ENCODE measurements around the gene SORCS2.
A peak's percentile ranks its signal among the peaks of the same experiment; 100 is the strongest.
"Not testable (repeated sequence)": the region's sequence is repeated elsewhere in the genome, so short reads cannot be mapped to it uniquely, and the experiment has no call there.

Gene SORCS2

GRCh38 chr4:7558436-7558835, 366.1 kb downstream of the SORCS2 start:
- no peak for DNase-seq (ENCODE audit: low spot score)

GRCh38 chr4:7559316-7559715, 367.0 kb downstream of the SORCS2 start:
- no peak for DNase-seq (ENCODE audit: low spot score)

GRCh38 chr4:7559741-7560395, 367.5 kb downstream of the SORCS2 start:
- no peak for DNase-seq (ENCODE audit: low spot score)

- DNase-seq (ENCODE audit: low spot score) = no peak
These were observed 369.2 kb downstream of the SORCS2 start for GRCh38 chr4:7561557-7561956.

- no peak for DNase-seq (ENCODE audit: low spot score)
These were observed 371.9 kb downstream of the SORCS2 start for GRCh38 chr4:7564242-7564641.

- DNase-seq (ENCODE audit: low spot score) = no peak
These were observed 373.1 kb downstream of the SORCS2 start for GRCh38 chr4:7565483-7565882.

- DNase-seq (ENCODE audit: low spot score) = no peak
These were observed 377.8 kb downstream of the SORCS2 start for GRCh38 chr4:7569810-7570783.

- no peak for DNase-seq (ENCODE audit: low spot score)
These were observed 378.7 kb downstream of the SORCS2 start for GRCh38 chr4:7571001-7571400.

- DNase-seq (ENCODE audit: low spot score) = no peak
These were observed 379.4 kb downstream of the SORCS2 start for GRCh38 chr4:7571701-7572100.

GRCh38 chr4:7572894-7573293, 380.6 kb downstream of the SORCS2 start:
- DNase-seq (ENCODE audit: low spot score) = no peak

DNA sequence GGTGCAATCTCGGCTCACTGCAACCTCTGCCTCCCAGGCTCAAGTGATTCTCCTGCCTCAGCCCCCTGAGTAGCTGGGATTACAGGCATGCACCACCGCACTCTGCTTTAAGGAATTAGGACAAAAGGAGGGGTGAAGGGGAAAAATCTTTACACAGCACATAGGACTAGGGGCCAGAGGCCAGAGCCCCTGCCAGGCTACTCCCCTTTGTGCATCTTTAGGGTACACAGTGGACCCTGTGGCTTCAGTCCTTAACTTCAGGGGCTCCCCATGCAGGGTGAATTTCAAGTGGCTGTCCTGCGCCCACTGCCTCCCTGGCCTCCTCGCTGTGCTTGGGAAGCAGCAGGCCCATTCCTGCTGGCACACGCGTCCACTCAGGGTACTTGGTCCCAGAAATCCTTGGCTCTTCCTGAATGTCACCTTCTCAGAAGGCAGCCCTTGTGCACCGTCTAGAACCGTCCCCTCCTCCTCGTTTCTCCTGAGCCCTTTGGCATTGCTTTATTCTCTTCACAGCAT, 381.3 kb downstream of the SORCS2 start:
- DNase-seq (ENCODE audit: low spot score) = no peak

DNA sequence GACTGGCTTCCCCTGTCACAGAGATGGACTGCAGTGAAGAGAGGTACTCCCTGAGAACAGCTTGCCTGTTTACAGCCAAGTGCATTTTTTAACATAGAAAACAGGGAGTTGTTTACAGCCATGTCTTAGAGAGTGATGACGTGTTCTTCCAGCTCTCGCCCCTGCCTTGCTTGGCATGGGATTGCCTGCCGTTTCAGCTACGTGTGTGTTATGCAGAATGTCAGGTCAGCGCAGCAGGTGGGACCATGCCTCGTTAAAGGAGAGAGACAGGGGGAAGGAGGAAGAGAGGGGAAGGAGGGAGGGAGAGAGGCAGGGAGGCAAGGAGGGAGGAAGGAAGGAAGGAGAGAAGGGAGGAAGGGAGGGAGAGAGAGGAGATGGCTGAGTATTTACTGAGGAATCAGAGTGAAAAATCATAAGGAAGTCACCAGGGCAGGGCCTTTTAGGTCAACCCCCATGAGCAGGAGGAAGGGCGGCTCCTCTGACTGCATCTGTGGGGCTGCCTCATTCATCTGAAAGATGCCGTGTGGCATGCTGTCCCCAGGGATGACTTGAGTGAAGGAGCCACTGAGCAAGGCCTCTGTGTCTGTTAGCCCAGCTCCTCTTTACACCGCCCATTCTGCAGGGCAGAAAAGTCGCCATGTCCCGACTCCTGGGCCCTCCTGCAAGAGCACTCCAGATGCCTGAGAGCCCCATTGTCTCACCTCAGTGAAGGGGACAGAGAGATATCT, 382.1 kb downstream of the SORCS2 start:
- no peak for DNase-seq (ENCODE audit: low spot score)

- DNase-seq (ENCODE audit: low spot score) = no peak
These were observed 383.1 kb downstream of the SORCS2 start for GRCh38 chr4:7575426-7575825.

GRCh38 chr4:7577361-7578039, 385.2 kb downstream of the SORCS2 start:
- not testable (repeated sequence) for DNase-seq (ENCODE audit: low spot score)

DNA sequence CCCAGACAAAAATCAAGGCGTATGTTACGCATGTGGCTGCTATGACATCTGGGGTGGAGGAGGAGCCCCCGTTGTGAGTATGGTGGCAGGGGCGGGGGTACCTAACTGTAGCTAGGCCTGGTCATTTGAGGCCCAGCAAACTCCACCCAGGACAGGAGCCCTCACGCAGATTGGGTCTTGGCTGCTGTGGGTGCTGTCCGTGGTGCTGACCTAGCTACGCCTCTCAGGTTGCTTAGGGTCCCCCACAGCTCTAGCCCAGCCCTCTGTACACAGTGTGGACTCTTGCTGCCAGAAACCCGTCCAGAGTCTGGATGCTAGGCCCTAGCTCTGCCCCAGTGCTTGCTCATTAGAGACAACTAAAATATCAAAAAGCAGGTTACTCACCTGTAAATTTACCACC, 389.1 kb downstream of the SORCS2 start:
- DNase-seq (ENCODE audit: low spot score) = peak; percentile 29

DNA sequence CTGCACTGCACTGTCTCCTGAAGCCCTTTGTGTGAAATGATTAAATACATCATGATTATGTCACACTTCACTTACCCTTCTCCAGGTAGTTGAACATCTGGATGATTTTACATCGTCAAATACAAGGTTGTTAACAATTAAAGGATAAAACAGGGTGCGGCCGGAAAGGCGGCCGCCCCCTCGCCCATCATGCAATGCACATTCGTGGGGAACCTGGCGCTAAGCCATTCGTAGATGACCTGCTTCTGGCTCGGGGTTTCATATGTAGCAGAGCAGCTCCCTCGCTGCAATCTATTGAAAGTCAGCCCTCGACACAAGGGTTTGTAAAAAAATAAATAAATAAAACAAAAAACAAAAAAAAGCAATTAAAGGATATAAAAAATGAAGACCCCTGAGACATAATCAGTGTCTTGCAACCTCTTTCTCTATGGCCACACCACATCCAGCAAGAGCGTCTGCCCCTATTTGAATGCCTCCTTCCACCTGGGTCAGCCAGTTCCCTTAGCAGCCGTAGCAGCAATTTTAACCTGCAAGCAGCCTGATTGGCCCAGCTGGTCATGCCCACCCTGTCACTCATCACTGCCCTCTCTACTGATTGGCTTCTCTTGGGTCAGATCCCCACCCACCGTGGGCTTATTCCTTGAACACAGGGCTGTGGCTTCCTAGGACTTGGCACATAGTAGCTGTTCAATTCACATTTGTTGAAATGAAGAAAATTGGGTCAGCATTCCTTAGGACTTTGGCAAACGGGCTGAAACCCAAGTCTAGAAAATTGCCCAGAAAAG, 390.2 kb downstream of the SORCS2 start:
- DNase-seq (ENCODE audit: low spot score) = no peak

DNA sequence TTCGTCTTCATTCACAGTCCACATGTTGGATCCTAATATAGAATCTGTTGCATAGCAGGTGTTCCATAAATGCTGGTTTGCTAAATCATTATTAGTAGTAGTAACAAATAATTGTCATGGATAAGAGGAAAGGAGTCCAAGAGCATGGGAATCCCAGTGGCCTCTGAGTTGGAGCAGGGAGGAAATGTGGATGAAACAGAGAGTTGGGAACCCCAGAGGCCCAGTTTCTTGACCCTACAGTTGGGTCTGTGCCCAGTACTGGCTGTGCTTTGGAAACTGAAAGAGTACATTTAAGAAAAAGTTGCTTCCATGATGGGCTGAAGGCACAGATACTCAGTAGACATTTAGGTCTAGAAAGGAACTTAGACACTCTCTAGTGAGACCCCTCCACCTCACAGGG, 391.8 kb downstream of the SORCS2 start:
- no peak for DNase-seq (ENCODE audit: low spot score)

GRCh38 chr4:7584606-7585159, 392.3 kb downstream of the SORCS2 start:
- no peak for DNase-seq (ENCODE audit: low spot score)

DNA sequence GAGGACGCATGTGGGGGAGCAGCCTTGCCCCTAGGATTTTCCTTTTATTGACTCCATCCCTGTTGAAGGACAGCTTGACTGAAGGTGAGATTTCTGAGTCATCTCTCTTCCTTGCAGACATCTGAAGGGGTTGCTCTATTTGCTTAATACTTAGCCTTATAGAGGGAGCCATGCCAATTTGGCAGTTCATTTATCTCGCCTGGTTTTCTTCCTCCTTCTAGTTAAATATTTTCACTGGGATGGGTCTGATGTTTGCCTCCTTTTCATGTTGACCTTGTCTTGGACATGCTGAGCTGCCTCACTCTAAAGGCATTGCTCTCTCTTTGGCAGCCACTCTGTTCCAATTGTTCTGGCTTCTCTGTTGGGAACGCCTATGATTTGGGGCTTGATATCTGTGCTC, 393.4 kb downstream of the SORCS2 start:
- DNase-seq (ENCODE audit: low spot score) = no peak

Data from AG08396 (cell line).